ENCODE measurements around the gene CYP3A4. TPM values are rescaled to one million over a fixed set of nuclear protein-coding genes. Genes with fewer than 3 reads are reported as not detected.

The CYP3A4 gene
- polyA plus RNA-seq, 1 of the 3 experiments (the other 2 are of a cell fraction): not detected

- no peak for TF ChIP-seq REST (IDR thresholded peaks at IDR 0.05; ENCODE audit: low read depth, low read length)
- no peak for TF ChIP-seq TAF1 (IDR thresholded peaks at IDR 0.05; ENCODE audit: borderline replicate concordance, low read depth, low read length)
- TF ChIP-seq RAD21 (IDR thresholded peaks at IDR 0.05; ENCODE audit: low read length): no peak
- no peak for TF ChIP-seq SMC3 (IDR thresholded peaks at IDR 0.05; ENCODE audit: low read depth, low read length)
- TF ChIP-seq FOSL2 (IDR thresholded peaks at IDR 0.05; ENCODE audit: borderline replicate concordance, low read depth): no peak
- no peak for TF ChIP-seq MXI1 (IDR thresholded peaks at IDR 0.05; ENCODE audit: low read depth, low read length)
- no peak for TF ChIP-seq NFIC (IDR thresholded peaks at IDR 0.05; ENCODE audit: borderline replicate concordance)
- TF ChIP-seq TCF12 (IDR thresholded peaks at IDR 0.05): no peak
- TF ChIP-seq TEAD4 (IDR thresholded peaks at IDR 0.05; ENCODE audit: borderline replicate concordance, insufficient read depth): no peak
- no peak for TF ChIP-seq EP300 (IDR thresholded peaks at IDR 0.05; ENCODE audit: borderline replicate concordance in 1 of 2, low read depth in 1 of 2, low read length in 1 of 2)
These were observed 1.7 kb downstream of the CYP3A4 start (continued) for GRCh38 chr7:99782012-99782953.

GRCh38 chr7:99780588-99780987 lies 3.4 kb downstream of the CYP3A4 start:
- no peak overlapping the region for H3K4me3 ChIP-seq (ENCODE audit: low read depth in 2 of 2, low read length in 1 of 2)
- H2AFZ ChIP-seq (ENCODE audit: low read depth): no peak overlapping the region
- no peaks in the 10 kb centered on the region for H3K79me2 ChIP-seq (ENCODE audit: insufficient read depth)
- no peak for DNase-seq
- no peaks in the 10 kb centered on the region for H3K9me2 ChIP-seq
- ChIA-PET CTCF (no interaction called here), POLR2A (no interaction called here)
- H3K4me2 ChIP-seq: no peak overlapping the region
- no peak overlapping the region for H3K9ac ChIP-seq
- H4K20me1 ChIP-seq (ENCODE audit: insufficient read depth): no peaks in the 10 kb centered on the region
- H3K27ac ChIP-seq (ENCODE audit: low read depth in 2 of 2, low read length in 1 of 2): no peak overlapping the region
- no peaks in the 10 kb centered on the region for H3F3A ChIP-seq (replicated peaks; ENCODE audit: insufficient read depth)
- H3K27me3 ChIP-seq (ENCODE audit: insufficient read depth): peaks cover 4% of the 10 kb centered on the region
- no peaks in the 10 kb centered on the region for H3K4me1 ChIP-seq (ENCODE audit: control insufficient read depth in 1 of 2, insufficient read depth in 2 of 2, low read depth in 1 of 2, low read length in 1 of 2)
- H3K36me3 ChIP-seq (replicated peaks in 1 of 2; ENCODE audit: control insufficient read depth in 1 of 2, insufficient read depth in 2 of 2, low read length in 1 of 2): no peaks in the 10 kb centered on the region
- H3K9me3 ChIP-seq: no peaks in the 10 kb centered on the region
- 19% methylated on average over 1 of the region's 1 CpG for WGBS (ENCODE audit: low lambda C conversion rate)
- TF ChIP-seq USF1 (IDR thresholded peaks at IDR 0.05; ENCODE audit: borderline replicate concordance, low read depth) (no peak), REST (IDR thresholded peaks at IDR 0.05; ENCODE audit: low read depth, low read length) (no peak), JUND (IDR thresholded peaks at IDR 0.05) (no peak), TAF1 (IDR thresholded peaks at IDR 0.05; ENCODE audit: borderline replicate concordance, low read depth, low read length) (no peak), MEF2A (IDR thresholded peaks at IDR 0.05; ENCODE audit: borderline replicate concordance, low read depth) (no peak), RCOR1 (IDR thresholded peaks at IDR 0.05; ENCODE audit: low read length) (no peak), FOXJ3 (CRISPR knock-in tag; IDR thresholded peaks at IDR 0.05) (no peak), FOSL2 (IDR thresholded peaks at IDR 0.05; ENCODE audit: borderline replicate concordance, low read depth) (no peak), IRF3 (IDR thresholded peaks at IDR 0.05; ENCODE audit: low read depth, low read length) (no peak), NFIC (IDR thresholded peaks at IDR 0.05; ENCODE audit: borderline replicate concordance) (no peak), SMC3 (IDR thresholded peaks at IDR 0.05; ENCODE audit: low read depth, low read length) (no peak), GATA2 (CRISPR knock-in tag; IDR thresholded peaks at IDR 0.05) (no peak), POLR2AphosphoS5 (IDR thresholded peaks at IDR 0.05; ENCODE audit: low read depth, low read length) (no peak), FOXM1 (IDR thresholded peaks at IDR 0.05; ENCODE audit: low read depth) (no peak)
